Endothelial cell of umbilical vein (primary cell): ENCODE data around the gene RUNDC1. TPM values are rescaled to one million over a fixed set of nuclear protein-coding genes. Genes with fewer than 3 reads are reported as not detected.
"Not testable (repeated sequence)": the region's sequence is repeated elsewhere in the genome, so short reads cannot be mapped to it uniquely, and the experiment has no call there.

Experiments used
- BruUV-seq: library from RNA; stranded (reverse); fragments of 400-500 nt; replicated peaks from 2 replicates; lab custom pipeline; 2021; lab: Mats Ljungman, UMichigan
- CTCF ChIA-PET: fragments of 300-600, 350-600 bp; sonication (Branson Sonifier 250); formaldehyde crosslinking; loops from one replicate; lab custom pipeline; 2021; ENCODE audit warnings: antibody characterized with exemption, inconsistent platforms; lab: Charles Lee
- POLR2A ChIA-PET: fragments of 300-600, 350-600 bp; sonication (Branson Sonifier 250); formaldehyde crosslinking; loops from one replicate; lab custom pipeline; 2021; ENCODE audit warnings: antibody characterized with exemption, inconsistent platforms; lab: Charles Lee
- DNase-seq: peaks from one replicate; pipeline ENCODE4 v3.0.0-alpha.2; 2011; ENCODE audit warnings: low read depth, low spot score
- FAIRE-seq: peaks from 2 replicates; lab custom pipeline; 2011; peaks lifted over from hg19 to GRCh38; lab: Jason Lieb, UNC
- H2AFZ ChIP-seq: 2 replicates; pipeline ENCODE4 v1.6.0; 2012; ENCODE audit warnings: low read depth, low read length, control low read depth, inconsistent platforms
- H3K27ac ChIP-seq: 2 replicates; pipeline ENCODE4 v1.5.1; 2011; ENCODE audit warnings: low read depth, mild to moderate bottlenecking, control low read depth, low read length, moderate library complexity; ENCODE audit not compliant: insufficient read depth
- H3K27me3 ChIP-seq, 2 experiments: 2 replicates each; pipeline versions ENCODE4 v1.6.0 to v1.6.1; 2011; ENCODE audit warnings: low read length in 2 of 2, mixed read lengths in 1 of 2; ENCODE audit not compliant: control insufficient read depth in 2 of 2, insufficient read depth in 2 of 2
- H3K36me3 ChIP-seq, 2 experiments: 2 replicates in 1 of 2; 3 replicates in 1 of 2; pipeline ENCODE4 v1.5.1; 2011; ENCODE audit warnings: low read length in 2 of 2, mild to moderate bottlenecking in 1 of 2, moderate library complexity in 1 of 2; ENCODE audit not compliant: control insufficient read depth in 2 of 2, insufficient read depth in 2 of 2; ENCODE audit errors: extremely low read depth in 1 of 2
- H3K4me1 ChIP-seq: 3 replicates; pipeline ENCODE4 v1.5.1; 2011; ENCODE audit warnings: mild to moderate bottlenecking, low read length; ENCODE audit not compliant: control insufficient read depth, insufficient read depth; ENCODE audit errors: extremely low read depth
- H3K4me2 ChIP-seq: 2 replicates; pipeline ENCODE4 v1.6.1; 2011; ENCODE audit warnings: low read length, control low read depth, mixed read lengths; ENCODE audit not compliant: insufficient read depth
- H3K4me3 ChIP-seq, 3 experiments: fragments of 200-600 bp in 1 of 3; sonication (generic), shearing (Covaris generic) in 1 of 3; replicated peaks in 1 of 3; 2 replicates each; pipeline ENCODE4 v1.5.1; 2011 to 2016; ENCODE audit warnings: control low read depth in 3 of 3, low read length in 3 of 3, mild to moderate bottlenecking in 2 of 3, inconsistent platforms in 1 of 3, low read depth in 1 of 3, moderate library complexity in 1 of 3; ENCODE audit not compliant: insufficient read depth in 1 of 3
- H3K79me2 ChIP-seq: 2 replicates; pipeline ENCODE4 v1.6.0; 2012; ENCODE audit warnings: low read length, inconsistent platforms; ENCODE audit not compliant: control insufficient read depth, insufficient read depth
- H3K9ac ChIP-seq: replicated peaks from 2 replicates; pipeline ENCODE3; 2011; ENCODE audit warnings: low read length, control low read depth; ENCODE audit not compliant: insufficient read depth; ENCODE audit errors: extremely low read depth
- H3K9me1 ChIP-seq: replicated peaks from 3 replicates; pipeline ENCODE4 v1.6.0; 2011; ENCODE audit warnings: mild to moderate bottlenecking, low read length; ENCODE audit not compliant: control insufficient read depth, insufficient read depth; ENCODE audit errors: extremely low read depth
- H3K9me3 ChIP-seq: replicated peaks from 2 replicates; pipeline ENCODE4 v1.5.1; 2012; ENCODE audit warnings: low read length, inconsistent platforms; ENCODE audit not compliant: control insufficient read depth, insufficient read depth
- H4K20me1 ChIP-seq: replicated peaks from 2 replicates; pipeline ENCODE3; 2011; ENCODE audit warnings: mild to moderate bottlenecking, low read length; ENCODE audit not compliant: control insufficient read depth, insufficient read depth; ENCODE audit errors: extremely low read depth
- EZH2 ChIP-seq: IDR thresholded peaks from 2 replicates; pipeline ENCODE4 v1.6.1; 2012; ENCODE audit warnings: borderline replicate concordance, low read depth, mild to moderate bottlenecking, moderate library complexity, low read length, inconsistent platforms; ENCODE audit not compliant: severe bottlenecking
- FOS ChIP-seq: IDR thresholded peaks from 2 replicates; pipeline ENCODE4 v1.6.1; 2011; ENCODE audit warnings: mild to moderate bottlenecking, low read length, moderate library complexity, borderline replicate concordance; ENCODE audit not compliant: insufficient read depth
- GATA2 ChIP-seq: IDR thresholded peaks from 2 replicates; pipeline ENCODE4 v1.7.0; 2011; ENCODE audit warnings: low read depth, mild to moderate bottlenecking, moderate library complexity, mixed read lengths, low read length; ENCODE audit not compliant: insufficient read length, insufficient read depth
- JUN ChIP-seq: IDR thresholded peaks from 2 replicates; pipeline ENCODE4 v1.6.1; 2011; ENCODE audit warnings: borderline replicate concordance, low read depth; ENCODE audit not compliant: insufficient read length, insufficient read depth
- MYC ChIP-seq: IDR thresholded peaks from one replicate; pipeline ENCODE4 v1.6.1; 2011; ENCODE audit warnings: mild to moderate bottlenecking, low read depth, low read length
- POLR2A ChIP-seq: IDR thresholded peaks from 2 replicates; pipeline ENCODE4 v1.6.1; 2012; ENCODE audit warnings: low read depth, mild to moderate bottlenecking, control low read depth, low read length
- POLR2AphosphoS5 ChIP-seq: IDR thresholded peaks from 2 replicates; pipeline ENCODE4 v1.6.1; 2012; ENCODE audit warnings: low read depth, mild to moderate bottlenecking, control low read depth, low read length, moderate library complexity; ENCODE audit not compliant: insufficient read depth
- dilution Hi-C: fragments of 300-500 bp; cut with MboI; formaldehyde crosslinking; loops from one replicate; pipeline ENCODE4 v1.15.0; 2019; ENCODE audit warnings: low sequenced_read_pairs; ENCODE audit not compliant: extremely low pct_ligation_motif_present
- intact Hi-C: fragments of 100-400 bp; cut with micrococcal nuclease; formaldehyde crosslinking; loops from one replicate; pipeline ENCODE4 v1.10.0; 2022
- polyA plus RNA-seq, 4 experiments: library from polyadenylated mRNA; depleted of rRNA in 3 of 4; stranded (reverse) in 3 of 4; unstranded in 1 of 4; fragments of >200 nt; gene quantifications; 2 replicates each; pipeline versions ENCODE4 v1.2.1 to v1.2.3, GENCODE V29; 2011 to 2012; ENCODE audit warnings: missing spikeins in 1 of 4
- total RNA-seq: library from RNA; stranded (reverse); gene quantifications from 2 replicates; pipeline ENCODE4 v1.2.3, GENCODE V29; 2021
- TF ChIP-seq, protein P1 (sequence below), 2 donors: IDR thresholded peaks; 1 replicate in 1 of 2; 2 replicates in 1 of 2; pipeline ENCODE4 v1.5.1; 2011; ENCODE audit warnings: low read length in 2 of 2, mild to moderate bottlenecking in 2 of 2, moderate library complexity in 2 of 2, control low read depth in 1 of 2, inconsistent platforms in 1 of 2, low read depth in 1 of 2; ENCODE audit not compliant: insufficient read depth in 1 of 2; ENCODE audit errors: extremely low read depth in 1 of 2
- TF ChIP-seq, protein P2 (sequence below): IDR thresholded peaks from 2 replicates; pipeline ENCODE4 v1.6.1; 2011; ENCODE audit not compliant: insufficient read depth, insufficient read length

The RUNDC1 gene
- total and polyA plus RNA-seq, 2 donors (not counting 3 experiments of a cell fraction or from before 2014, with no cell fraction given), result 9.2 to 12.0 TPM

DNA sequence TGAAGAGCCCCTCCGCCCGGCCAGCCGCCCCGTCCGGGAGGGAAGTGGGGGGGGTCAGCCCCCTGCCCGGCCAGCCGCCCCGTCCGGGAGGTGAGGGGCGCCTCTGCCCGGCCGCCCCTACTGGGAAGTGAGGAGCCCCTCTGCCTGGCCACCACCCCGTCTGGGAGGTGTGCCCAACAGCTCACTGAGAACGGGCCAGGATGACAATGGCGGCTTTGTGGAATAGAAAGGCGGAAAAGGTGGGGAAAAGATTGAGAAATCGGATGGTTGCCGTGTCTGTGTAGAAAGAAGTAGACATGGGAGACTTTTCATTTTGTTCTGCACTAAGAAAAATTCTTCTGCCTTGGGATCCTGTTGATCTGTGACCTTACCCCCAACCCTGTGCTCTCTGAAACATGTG is 7.0 kb upstream of the RUNDC1 start:
- H3K9me1 ChIP-seq, H4K20me1 ChIP-seq, POLR2A ChIA-PET, H3K79me2 ChIP-seq, DNase-seq, H3K27ac ChIP-seq, H3K4me3 ChIP-seq, BruUV-seq, H3K9me3 ChIP-seq, intact Hi-C loops, H3K9ac ChIP-seq, FAIRE-seq, H3K4me2 ChIP-seq, CTCF ChIA-PET, H3K36me3 ChIP-seq, H3K4me1 ChIP-seq, H3K27me3 ChIP-seq, dilution Hi-C loops, H2AFZ ChIP-seq: not testable (repeated sequence)

DNA sequence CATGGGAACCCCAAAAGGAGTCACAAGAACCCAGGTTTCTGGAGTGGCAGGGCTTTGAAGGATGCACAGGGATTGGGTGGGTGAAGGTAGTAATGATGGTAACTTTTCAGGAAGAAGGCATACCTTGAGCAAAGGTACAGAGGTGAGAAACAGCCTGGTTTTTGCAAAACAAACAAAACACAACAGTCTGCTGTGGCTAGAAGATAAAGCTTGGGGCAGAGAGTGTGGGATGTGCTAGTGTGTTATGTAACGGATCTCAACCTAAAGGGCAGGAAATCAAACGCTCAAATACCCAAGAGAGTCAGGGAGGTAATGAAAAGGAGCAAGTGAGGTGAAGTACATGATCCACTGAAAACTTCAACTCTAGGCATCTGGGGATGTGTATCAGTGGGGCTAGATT is 5.1 kb upstream of the RUNDC1 start:
- TF ChIP-seq POLR2A, result no peak
- TF ChIP-seq FOS, result no peak
- TF ChIP-seq, protein P1, sequence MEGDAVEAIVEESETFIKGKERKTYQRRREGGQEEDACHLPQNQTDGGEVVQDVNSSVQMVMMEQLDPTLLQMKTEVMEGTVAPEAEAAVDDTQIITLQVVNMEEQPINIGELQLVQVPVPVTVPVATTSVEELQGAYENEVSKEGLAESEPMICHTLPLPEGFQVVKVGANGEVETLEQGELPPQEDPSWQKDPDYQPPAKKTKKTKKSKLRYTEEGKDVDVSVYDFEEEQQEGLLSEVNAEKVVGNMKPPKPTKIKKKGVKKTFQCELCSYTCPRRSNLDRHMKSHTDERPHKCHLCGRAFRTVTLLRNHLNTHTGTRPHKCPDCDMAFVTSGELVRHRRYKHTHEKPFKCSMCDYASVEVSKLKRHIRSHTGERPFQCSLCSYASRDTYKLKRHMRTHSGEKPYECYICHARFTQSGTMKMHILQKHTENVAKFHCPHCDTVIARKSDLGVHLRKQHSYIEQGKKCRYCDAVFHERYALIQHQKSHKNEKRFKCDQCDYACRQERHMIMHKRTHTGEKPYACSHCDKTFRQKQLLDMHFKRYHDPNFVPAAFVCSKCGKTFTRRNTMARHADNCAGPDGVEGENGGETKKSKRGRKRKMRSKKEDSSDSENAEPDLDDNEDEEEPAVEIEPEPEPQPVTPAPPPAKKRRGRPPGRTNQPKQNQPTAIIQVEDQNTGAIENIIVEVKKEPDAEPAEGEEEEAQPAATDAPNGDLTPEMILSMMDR (IDR thresholded peaks at IDR 0.05; ENCODE audit: extremely low read depth in 1 of 2, insufficient read depth in 1 of 2, low read depth in 1 of 2, low read length in 2 of 2), result no peak
- TF ChIP-seq EZH2, result no peak
- no peak for TF ChIP-seq JUN
- no peak for TF ChIP-seq POLR2AphosphoS5
- no peak for TF ChIP-seq MYC
- TF ChIP-seq, protein P2, sequence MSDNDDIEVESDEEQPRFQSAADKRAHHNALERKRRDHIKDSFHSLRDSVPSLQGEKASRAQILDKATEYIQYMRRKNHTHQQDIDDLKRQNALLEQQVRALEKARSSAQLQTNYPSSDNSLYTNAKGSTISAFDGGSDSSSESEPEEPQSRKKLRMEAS, result no peak
- TF ChIP-seq GATA2, result no peak
- Histone ChIP-seq H3K36me3 (no peaks in the 10 kb centered on the region), H3K4me3 (no peak overlapping the region), H3K79me2 (no peaks in the 10 kb centered on the region), H3K9me1 (no peaks in the 10 kb centered on the region), H2AFZ (no peak overlapping the region), H3K4me1 (peaks cover 6% of the 10 kb centered on the region), H3K4me2 (no peak overlapping the region), H3K27ac (no peak overlapping the region), H3K9ac (no peak overlapping the region), H3K9me3 (no peaks in the 10 kb centered on the region), H4K20me1 (no peaks in the 10 kb centered on the region), H3K27me3 (peaks cover 2% of the 10 kb centered on the region in 2 experiments)
- no TSS peak for BruUV-seq
- DNase-seq, result no peak
- ChIA-PET POLR2A (no interaction called here), CTCF (interaction anchor here (0.7 to 1.9 kb wide), 2 partner anchors 9 to 23 kb away, joined by 3 to 8 read pairs; partner anchors contain the start of gene RPL27)
- no peak for FAIRE-seq
- dilution Hi-C loops, result no loop called here
- intact Hi-C loops, result no loop called here

DNA sequence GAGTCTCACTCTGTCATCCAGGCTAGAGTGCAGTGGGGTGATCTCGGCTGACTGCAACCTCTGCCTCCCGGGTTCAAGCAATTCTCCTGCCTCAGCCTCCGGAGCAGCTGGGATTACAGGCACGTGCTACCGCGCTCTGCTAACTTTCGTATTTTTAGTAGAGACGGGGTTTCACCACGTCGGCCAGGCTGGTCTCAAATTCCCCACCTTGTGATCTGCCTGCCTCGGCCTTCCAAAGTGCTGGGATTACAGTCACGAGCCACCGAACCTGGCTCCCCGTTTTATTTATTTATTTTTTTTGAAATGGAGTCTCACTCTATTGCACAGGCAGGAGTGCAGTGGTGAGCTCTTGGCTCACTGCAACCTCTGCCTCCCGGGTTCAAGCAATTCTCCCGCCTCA is 4.7 kb upstream of the RUNDC1 start:
- FAIRE-seq, POLR2A ChIA-PET, H3K9me1 ChIP-seq, H3K4me3 ChIP-seq, H3K4me1 ChIP-seq, H2AFZ ChIP-seq, H3K27ac ChIP-seq, dilution Hi-C loops, BruUV-seq, H3K4me2 ChIP-seq, H3K36me3 ChIP-seq, intact Hi-C loops, H3K79me2 ChIP-seq, H3K27me3 ChIP-seq, H4K20me1 ChIP-seq, DNase-seq, H3K9ac ChIP-seq, H3K9me3 ChIP-seq: not testable (repeated sequence)
- CTCF ChIA-PET, result interaction anchor here (0.7 to 1.0 kb wide), 2 partner anchors 8 to 22 kb away, joined by 3 to 4 read pairs; partner anchors contain the start of gene RPL27
